HG02884 (cell line): ENCODE measurements around the gene NOVA2.

ENCODE experiments used
- ATAC-seq: cut with Tn5 transposase; IDR thresholded peaks from one replicate; pipeline ENCODE4 v1.9.1; 2021; ENCODE audit warnings: mild to moderate bottlenecking, moderate library complexity; ENCODE audit not compliant: unreplicated experiment

NOVA2 gene

GRCh38 chr19:45973553-45974338, at the start of gene NOVA2:
Gene NOVA2 (minus strand): TSS chr19:45973865. CDS start chr19:45973351, 514 bp downstream.
- no peak for ATAC-seq

DNA sequence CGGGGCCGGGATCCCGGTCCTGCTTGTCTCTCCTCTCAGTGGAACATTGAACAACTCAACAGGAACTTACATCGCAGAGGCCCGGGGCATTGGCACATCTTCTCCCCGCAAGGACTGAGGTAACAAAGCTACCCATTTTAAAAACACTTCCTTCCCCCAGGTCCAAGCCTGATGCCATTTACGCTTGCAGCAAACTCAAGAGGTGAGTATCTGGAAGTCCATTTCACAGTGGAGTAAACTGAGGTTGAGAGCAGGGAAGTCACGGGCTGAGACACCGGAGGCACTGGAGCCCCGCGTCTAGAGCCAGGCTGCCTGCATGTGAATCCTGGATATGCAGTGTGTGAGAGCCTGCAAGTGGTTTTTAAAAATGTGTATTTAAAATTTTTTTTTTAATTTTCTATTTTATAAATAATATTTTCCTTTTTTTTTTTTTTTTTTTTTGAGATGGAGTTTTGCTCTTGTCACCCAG, 49.7 kb upstream of the NOVA2 start:
- ATAC-seq = no peak

DNA sequence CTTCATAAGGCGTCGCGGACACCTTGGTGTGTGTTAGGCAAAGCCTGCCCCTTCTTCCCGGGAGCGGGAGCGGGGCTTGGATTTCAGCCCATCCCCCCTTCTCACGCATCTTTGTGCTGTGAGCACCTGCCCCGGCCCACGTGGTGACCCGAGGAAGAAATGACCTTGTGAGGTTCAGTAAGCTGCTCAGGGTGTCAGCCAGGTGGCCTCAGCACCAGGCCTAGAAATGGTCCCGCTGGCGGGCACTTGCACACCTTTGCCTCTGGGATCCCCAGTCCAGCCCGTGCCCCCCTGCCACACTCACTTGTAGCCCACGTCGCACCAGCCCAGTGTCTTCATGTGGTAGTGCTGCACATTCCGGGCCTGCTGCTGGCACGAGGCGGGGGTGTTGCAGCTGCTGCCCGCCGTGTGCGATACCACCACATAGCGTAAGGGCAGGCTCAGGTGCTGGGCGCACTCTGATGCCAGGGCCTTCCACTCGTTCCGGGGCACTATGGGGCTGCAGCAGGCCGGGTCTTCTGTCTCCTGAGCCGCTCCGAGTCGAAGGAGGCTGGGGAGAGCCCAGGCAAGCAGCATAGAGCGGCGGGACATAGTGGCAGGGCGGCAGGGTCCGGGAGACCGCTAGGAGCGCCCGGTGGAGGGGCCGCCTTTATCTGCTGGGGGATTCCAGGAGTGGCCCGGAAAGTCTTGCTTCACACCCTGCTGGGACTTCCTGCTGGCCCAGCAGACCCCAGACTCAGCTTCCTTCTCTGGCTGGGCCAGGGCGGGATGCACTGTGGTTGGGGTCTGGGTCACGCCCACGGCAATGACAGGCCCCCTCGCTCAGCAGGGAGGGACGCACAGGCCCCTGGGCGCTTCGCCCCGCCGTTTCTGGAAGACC, 49.0 kb upstream of the NOVA2 start, which contains the start of gene PGLYRP1:
PGLYRP1 (minus strand) TSS at position 623 of the 880 bp plus-strand sequence; CDS start at position 591, 32 bp downstream.
- no peak for ATAC-seq

GRCh38 chr19:46022061-46022430, 48.4 kb upstream of the NOVA2 start:
- no peak for ATAC-seq

DNA sequence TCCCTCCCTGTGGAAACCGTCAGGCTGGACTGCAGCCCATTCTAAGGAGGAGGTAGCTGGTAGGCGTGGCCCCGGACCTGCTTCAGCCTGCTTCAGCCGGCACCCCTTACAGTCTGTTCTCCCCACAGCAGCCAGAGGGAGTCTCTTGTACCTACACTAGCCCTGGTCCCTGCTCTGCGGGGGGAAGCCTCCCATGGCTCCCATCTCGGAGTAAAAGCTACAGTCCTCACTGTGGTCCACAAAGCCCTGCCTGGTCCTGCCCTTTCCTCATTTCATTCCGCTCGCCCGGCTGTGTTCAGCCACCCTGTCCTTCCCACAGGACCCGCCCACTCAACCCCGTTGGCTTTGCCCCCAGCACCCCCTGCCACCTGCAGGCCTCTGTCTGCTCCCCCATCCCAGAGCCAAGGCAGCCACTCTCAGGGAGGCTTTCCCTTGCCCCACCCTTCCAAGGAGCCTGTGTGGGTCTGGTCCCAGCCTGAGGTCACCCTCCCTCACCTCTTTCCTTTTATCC, 47.9 kb upstream of the NOVA2 start:
- no peak for ATAC-seq

- ATAC-seq = no peak
Observed at GRCh38 chr19:46020819-46021125, 47.1 kb upstream of the NOVA2 start.

GRCh38 chr19:46019270-46019669, 45.6 kb upstream of the NOVA2 start:
- ATAC-seq = no peak

- no peak for ATAC-seq
Observed at GRCh38 chr19:46018729-46019251, 45.1 kb upstream of the NOVA2 start.

DNA sequence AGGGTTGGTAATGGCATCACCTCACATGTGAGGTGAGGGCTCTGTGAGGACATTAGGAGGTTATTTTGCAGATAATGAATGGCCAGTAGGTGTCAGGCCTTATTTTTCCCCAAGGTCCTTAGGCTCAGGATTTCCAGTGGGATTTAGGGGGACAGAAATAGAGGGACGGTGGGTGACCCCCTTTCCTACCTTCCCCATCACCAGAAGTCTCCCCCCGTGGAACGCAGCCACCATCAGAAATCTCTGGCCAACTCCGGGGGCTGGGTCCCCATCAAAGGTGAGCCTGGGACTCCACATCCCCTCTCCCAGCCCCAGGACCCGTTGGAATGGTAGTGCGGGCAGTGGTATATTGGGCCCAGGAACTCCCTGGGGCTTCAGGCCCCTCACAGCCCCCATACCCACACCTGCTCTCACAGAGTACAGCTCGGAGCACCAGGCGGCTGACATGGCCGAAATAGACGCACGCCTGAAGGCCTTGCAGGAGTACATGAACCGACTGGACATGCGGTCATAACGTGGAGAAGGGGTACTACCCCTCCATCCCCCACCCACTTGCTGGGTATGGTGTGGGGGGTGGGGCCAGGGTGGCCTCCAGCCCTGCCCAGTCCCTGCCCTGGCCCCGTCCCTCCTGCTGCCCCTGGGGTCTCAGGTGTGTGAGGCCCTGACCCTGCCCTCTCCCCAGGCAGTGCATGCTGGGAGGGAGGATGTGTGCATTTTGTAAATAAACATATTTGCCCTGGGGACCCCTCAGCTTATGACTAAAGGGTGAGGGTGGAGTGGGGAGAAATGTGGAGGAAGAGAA, 44.4 kb upstream of the NOVA2 start:
- ATAC-seq = no peak

DNA sequence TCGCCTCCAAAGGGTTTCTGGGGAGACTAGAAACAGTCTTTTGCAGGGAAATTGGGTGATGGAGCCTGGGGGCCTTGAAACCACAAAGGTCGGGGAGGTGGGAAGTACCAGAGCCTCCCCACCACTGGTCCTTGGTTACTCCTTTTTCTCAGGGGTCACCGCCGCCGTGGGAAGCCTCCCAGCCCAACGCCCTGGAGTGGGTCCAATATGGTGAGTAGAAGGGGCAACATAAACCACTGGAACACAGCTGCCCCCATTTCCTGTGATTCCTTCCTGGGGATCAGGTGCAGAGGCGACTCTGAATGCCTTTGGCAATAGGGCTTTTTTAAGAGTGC, 43.4 kb upstream of the NOVA2 start:
- no peak for ATAC-seq

- no peak for ATAC-seq
Observed at GRCh38 chr19:46016426-46017094, 42.9 kb upstream of the NOVA2 start.

- no peak for ATAC-seq
Observed at GRCh38 chr19:46015687-46016425, 42.2 kb upstream of the NOVA2 start.

DNA sequence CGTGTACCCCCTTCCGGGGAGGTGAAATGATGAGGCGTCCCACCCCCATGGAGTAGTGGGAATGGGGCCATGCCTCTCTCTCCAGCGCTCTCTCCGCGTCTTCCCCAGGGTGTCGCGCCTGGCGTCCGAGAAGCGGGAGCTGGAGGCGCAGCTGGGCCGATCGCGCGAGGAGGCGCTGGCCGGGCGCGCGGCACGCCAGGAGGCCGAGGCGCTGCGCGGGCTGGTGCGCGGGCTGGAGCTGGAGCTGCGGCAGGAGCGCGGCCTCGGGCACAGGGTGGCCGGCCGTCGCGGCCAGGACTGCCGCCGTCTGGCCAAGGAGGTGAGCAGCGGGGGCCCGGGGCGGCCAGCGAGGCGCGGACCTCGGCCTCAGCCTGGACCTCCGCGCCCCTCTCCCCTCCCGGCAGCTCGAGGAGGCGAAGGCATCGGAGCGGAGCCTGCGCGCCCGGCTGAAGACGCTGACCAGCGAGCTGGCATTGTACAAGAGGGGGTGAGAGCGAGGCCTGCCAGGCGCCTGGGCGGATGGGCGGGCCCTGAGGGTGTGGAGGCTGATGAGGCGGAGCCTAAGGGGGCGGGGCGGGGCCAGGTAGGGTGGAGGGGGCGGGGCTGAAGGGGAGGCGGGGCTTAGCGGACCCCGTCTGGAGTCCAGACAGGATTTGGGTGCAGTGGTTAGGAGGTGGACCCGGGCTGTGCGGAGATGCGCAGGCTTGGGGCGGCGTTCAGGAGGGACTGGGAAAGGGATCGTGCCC, 41.4 kb upstream of the NOVA2 start:
- no peak for ATAC-seq

DNA sequence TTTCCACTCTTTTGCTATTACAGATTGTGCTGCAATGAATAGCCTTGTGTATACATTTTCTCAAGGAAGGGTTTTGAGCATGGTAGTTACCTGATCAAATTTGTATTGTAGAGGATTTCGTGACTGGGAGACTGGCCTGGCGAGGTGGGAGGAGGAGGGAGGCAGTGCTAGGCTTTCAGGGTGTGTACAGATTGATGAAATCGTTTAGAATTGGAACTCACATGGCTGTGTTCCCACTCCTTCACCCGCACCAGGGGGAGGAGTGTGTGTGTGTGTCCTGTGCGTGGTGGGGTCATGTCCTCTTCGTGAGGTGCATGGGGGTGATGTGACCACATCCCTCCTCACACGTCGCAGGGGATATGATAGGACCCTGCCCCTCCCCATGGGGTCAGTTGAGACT, 40.9 kb upstream of the NOVA2 start:
- no peak for ATAC-seq

- no peak for ATAC-seq
Observed at GRCh38 chr19:46009530-46010510, 36.2 kb upstream of the NOVA2 start.

DNA sequence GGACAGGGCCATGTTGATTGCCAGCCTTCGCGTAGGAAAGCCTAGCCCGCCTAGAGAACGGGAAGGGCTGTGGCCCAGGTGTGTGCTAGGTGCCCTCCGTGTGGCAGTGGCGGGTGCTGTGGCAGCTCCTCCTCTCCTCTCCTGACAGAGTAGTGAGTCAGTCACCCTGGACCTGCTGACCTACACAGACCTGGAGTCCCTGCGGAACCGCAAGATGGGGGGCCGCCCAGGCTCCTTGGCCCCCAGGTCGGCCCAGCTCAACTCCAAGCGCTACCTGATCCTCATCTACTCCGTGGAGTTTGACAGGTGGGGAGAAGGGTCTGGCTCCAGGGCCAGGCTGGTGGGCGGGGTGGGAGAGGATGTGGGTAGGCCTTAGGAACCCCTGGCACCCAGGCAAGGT, 32.7 kb upstream of the NOVA2 start:
- ATAC-seq = no peak

GRCh38 chr19:46002678-46003275, 29.1 kb upstream of the NOVA2 start:
- no peak for ATAC-seq
